ENCODE data around the gene SUGP1.

GRCh38 chr19:19263886-19264487 lies 56.3 kb downstream of the SUGP1 start:
- TF ChIP-seq CTCF (IDR thresholded peaks at IDR 0.05) (no peak), POLR2A (IDR thresholded peaks at IDR 0.05) (no peak), POLR2AphosphoS5 (IDR thresholded peaks at IDR 0.05) (no peak)
